ENCODE results near the gene LONP1.
"Not testable (repeated sequence)": the region's sequence is repeated elsewhere in the genome, so short reads cannot be mapped to it uniquely, and the experiment has no call there.

The LONP1 gene

GRCh38 chr19:5719961-5720790 is at the start of gene LONP1, which contains the start of gene CATSPERD:
Gene LONP1 (minus strand): TSS chr19:5720146. CDS start chr19:5720132, 14 bp downstream.
Gene CATSPERD (plus strand): TSS chr19:5720637. CDS start chr19:5720738, 101 bp downstream.
- peak; percentile 98 for DNase-seq

- DNase-seq = no peak
Measured at GRCh38 chr19:5767949-5768348, 48.0 kb upstream of the LONP1 start.

- no peak for DNase-seq
Measured at GRCh38 chr19:5765220-5765619, 45.3 kb upstream of the LONP1 start.

- DNase-seq = no peak
Measured at GRCh38 chr19:5762608-5763217, 42.8 kb upstream of the LONP1 start.

- DNase-seq = no peak
Measured at GRCh38 chr19:5753743-5754142, 33.8 kb upstream of the LONP1 start.

- no peak for DNase-seq
Measured at GRCh38 chr19:5751709-5752108, 31.8 kb upstream of the LONP1 start.

GRCh38 chr19:5749505-5749904 is 29.6 kb upstream of the LONP1 start:
- DNase-seq = no peak

GRCh38 chr19:5748920-5749319 is 29.0 kb upstream of the LONP1 start:
- not testable (repeated sequence) for DNase-seq

GRCh38 chr19:5744999-5745398 is 25.1 kb upstream of the LONP1 start:
- not testable (repeated sequence) for DNase-seq

GRCh38 chr19:5743630-5744029 is 23.7 kb upstream of the LONP1 start:
- no peak for DNase-seq

GRCh38 chr19:5742051-5742450 is 22.1 kb upstream of the LONP1 start:
- no peak for DNase-seq

GRCh38 chr19:5738423-5738822 is 18.5 kb upstream of the LONP1 start:
- DNase-seq = no peak

GRCh38 chr19:5733172-5733571 is 13.2 kb upstream of the LONP1 start:
- DNase-seq = not testable (repeated sequence)

- no peak for DNase-seq
Measured at GRCh38 chr19:5727453-5728050, 7.6 kb upstream of the LONP1 start.

- peak; percentile 6 to 22 for DNase-seq
Measured at GRCh38 chr19:5719274-5719960, 529 bp downstream of the LONP1 start.

- DNase-seq = peak; percentile 77 to 83
Measured at GRCh38 chr19:5718579-5719273, 1.2 kb downstream of the LONP1 start.

- peak; percentile 51 to 72 for DNase-seq
Measured at GRCh38 chr19:5718037-5718578, 1.8 kb downstream of the LONP1 start.

GRCh38 chr19:5717215-5717935 is 2.6 kb downstream of the LONP1 start:
- DNase-seq = peak in 1 of 2 donors; percentile 21

GRCh38 chr19:5714816-5715215 is 5.1 kb downstream of the LONP1 start:
- DNase-seq = no peak

GRCh38 chr19:5713228-5713627 is 6.7 kb downstream of the LONP1 start:
- DNase-seq = no peak

GRCh38 chr19:5711713-5712161 is 8.2 kb downstream of the LONP1 start:
- DNase-seq = no peak
